GM21526 (cell line): ENCODE results near the gene FRMD4B.
"Not testable (repeated sequence)": the region's sequence is repeated elsewhere in the genome, so short reads cannot be mapped to it uniquely, and the experiment has no call there.

Experiments
- ATAC-seq: cut with Tn5 transposase; IDR thresholded peaks from one replicate; pipeline ENCODE4 v1.9.1; 2021; ENCODE audit warnings: moderate library complexity; ENCODE audit not compliant: unreplicated experiment, low FRiP score

FRMD4B gene

DNA sequence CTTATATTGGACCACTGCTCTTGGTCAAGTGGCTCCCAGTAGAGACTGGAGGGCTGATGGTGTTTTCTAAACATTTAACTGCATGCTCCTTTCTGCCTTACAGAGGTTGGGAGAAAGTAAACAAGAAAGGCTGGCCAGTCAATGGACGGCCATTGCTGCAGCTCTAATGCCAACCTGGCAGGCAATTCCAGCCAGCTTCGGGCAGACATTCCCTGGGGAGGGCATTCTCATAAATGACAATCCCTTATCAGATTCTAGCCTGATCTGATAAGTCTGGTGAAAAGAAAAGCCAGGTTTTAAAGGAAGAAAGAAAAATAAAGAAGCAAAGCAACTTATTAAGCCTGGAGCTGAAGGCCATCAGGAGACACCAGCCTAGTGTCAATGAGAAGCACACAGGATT, 60.7 kb downstream of the FRMD4B start:
- no peak for ATAC-seq

DNA sequence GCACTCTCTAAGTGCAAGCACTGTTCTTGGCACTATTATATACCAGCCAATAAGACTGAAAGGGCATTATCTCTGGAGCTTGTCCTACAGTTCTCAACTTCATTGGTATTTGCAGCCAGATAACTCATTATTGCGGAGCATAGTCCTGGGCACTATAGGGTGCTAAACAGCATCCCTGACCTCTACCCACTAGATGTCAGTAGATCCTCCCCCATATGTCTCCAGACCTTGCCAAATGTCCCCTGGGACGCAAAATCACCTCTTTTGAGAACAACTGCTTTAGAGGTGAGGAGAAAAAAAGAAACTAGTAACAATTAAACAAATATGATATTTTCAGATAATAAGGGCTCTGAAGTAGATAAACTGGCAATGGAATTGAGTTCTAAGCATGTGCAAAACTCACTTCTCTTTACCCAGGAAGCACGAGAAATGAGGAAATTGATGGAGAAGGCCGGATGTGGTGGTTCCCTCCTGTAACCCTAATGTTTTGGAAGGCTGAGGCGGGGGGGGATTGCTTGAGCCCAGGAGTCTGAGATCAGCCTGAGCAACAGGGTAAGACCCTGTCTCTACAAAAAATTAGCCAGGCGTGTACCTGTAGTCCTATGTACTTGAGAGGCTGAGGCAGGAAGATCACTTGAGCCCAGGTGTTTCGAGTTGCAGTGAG, 61.4 kb downstream of the FRMD4B start:
- peak; percentile 51 for ATAC-seq

DNA sequence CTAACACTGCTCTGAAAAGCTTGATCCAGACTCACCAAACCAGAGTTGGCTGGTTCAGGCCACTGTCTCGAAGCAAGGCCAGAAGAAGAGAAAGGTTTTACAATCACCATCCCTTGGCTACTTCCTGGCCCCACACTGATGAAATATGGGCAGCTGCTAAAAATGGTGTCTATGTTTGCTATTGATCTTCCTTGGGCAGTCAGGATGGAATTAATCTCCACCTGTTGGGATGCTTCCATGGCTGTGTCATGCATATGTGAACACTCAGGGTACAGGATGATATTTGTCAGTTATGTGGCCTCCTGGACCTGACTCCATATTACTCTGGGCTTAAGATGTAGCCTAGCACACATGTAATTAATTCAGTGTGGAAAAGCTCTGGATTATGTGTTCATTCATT, 61.9 kb downstream of the FRMD4B start:
- ATAC-seq, result no peak

DNA sequence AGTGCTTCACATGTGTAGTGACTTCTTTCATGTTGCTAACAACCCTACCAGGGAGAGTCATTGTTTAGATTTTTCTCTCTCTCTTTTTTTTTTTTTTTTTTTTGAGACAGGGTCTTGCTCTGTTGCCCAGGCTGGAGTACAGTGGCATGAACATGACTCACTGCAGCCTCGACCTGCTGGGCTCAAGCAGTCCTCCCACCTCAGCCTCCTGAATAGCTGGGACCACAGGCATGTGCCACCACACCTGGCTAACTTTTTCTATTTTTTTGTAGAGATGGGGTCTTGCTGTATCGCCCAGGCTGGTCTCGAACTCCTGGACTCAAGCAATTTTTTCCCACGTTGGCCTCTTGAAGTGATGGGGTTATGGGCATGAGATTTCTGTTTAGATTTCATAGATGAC, 63.4 kb downstream of the FRMD4B start:
- not testable (repeated sequence) for ATAC-seq

DNA sequence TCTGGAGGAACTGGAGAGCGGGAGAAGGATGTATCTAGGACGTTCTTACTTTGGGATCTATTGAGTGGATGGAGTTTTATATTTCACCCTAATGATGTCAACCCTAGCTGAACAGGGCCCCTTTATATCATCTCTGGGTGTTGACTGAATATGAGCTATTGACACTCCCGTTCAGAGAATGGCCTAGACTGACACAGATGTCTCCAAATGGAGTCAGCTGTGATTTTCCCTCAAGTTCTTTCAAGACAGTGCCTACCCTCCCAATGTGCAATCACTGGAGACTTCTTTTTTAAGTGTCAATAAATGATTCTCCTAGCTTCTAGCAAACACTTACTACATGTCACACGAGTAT, 63.8 kb downstream of the FRMD4B start:
- no peak for ATAC-seq

DNA sequence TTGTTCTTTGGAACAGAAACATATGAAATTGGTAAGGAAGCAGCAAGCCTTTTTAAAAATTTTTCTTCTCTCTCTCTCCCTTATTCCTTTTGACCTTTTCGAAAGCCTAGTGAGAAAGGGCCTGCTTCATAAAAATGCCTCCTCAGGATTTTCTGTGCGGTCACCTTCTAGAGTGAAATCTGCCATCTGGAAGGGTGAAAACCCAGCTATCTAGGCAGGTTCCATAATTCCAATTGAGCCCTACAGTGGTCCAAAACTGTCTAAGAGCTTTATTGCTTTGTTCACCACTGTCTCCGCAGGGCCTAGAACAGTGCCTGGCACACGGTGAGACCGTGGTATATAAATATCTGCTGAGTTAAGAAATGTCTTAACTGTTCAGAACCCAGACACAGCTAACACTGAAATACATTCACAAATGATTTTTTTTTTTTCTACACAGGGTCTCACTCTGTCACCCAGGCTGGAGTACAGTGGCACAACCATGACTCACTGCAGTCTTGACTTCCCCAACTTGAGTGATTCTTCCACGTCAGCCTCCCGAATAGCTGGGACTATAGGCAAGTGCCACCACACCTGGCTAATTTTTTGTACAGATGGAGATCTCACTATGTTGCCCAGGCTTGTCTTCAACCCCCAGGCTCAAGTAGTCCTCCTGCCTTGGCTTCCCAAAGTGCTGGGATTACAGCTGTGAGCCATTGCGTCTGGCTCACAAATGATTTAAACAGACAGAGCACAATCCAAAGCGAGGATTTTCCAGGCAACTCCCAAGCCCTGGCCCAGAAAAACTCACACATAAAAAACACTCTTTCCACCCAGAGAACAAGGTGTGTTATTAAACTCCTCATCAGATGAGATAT, 64.4 kb downstream of the FRMD4B start:
- ATAC-seq, result no peak

DNA sequence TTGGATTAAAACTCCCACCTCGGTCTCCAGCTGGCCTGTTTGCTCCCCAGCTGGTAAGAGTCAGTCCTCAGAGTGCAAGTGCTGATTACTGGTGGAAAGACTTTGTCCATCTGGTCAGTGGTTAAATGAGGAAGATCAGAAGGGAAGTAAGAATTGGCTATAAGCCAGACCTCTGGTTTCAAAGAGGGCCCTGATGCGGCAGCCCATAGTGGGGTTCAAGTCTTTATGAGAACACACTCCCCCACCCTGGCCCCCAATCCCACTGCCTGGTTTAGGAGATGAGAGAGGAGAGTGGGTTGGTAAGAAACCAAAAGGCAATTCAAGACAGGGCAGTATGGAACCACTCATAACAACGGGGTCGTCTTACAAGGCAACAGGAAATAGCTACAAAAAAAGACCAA, 65.0 kb downstream of the FRMD4B start:
- ATAC-seq, result no peak

DNA sequence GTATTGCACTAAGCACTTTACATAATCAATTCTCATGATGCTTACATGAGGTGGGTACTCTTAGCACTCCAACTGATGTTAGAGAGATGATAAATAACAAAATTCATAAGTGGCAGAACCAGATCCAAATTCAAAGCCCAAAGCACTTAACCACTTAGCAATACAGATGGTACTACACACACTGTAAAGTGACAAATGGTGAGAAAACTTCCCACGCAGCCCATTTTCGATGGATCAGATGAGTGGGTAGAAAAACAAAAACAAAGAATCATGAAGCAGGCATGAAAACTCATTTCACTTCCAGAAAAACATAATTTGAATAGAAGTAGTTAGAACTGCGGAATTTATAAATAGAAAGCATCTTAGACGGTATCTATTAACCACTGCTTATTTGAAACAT, 66.2 kb downstream of the FRMD4B start:
- no peak for ATAC-seq

DNA sequence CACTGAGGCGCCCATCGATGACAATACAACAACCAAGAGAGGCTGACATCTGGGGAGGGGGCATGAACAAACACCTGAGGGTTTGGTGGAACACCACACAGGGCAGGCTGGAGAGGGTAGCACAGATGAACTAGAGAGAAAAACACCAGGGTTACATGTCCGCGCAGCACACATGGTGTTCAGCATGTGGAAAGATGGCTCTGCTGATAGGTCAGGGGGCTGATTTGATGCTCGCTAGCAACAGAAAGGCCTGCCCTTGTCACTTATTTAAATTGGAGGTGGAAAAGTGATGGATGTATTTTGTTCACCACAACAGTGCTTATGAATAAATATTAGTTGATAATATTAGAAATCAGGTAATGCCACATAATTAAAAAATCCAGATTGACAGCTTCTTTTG, 67.5 kb downstream of the FRMD4B start:
- no peak for ATAC-seq

DNA sequence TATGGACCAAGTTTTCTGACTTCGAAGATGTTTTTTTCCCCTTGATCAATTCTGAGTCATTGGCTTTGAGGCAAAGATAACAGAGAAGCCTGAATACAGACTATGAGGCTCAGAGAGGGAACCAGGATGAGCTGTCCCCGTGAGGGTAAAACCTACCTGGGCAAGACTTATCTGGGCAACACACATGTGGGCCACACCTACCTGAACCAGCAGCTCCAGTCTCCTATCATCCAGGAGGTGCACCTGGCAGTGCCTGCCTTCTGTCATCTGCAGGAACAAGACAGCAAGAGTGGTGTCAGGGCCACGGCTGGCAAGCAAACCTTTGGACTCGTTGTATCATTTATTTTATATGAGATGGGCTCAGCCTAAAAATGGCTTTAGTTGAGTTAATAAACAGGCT, 72.6 kb downstream of the FRMD4B start:
- ATAC-seq, result no peak

DNA sequence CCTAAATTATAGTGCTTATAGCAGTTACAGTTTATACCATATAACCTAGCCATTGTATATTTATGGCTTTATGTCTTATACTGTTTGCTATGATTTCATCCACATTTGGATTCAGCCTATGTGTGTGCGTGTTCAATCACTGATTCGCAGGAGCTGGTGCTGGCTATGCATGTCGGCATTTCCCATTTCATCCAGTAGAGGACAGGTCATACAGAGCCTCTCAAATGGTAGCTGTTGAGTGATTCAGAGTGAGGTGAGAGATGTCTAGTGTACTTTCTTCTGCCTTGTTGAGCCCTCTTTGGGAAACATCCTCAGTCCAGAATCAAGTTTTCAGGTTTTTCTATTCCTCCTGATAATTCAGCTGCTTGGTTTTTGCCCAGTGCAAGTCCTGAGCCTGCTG, 76.1 kb downstream of the FRMD4B start:
- ATAC-seq, result no peak

DNA sequence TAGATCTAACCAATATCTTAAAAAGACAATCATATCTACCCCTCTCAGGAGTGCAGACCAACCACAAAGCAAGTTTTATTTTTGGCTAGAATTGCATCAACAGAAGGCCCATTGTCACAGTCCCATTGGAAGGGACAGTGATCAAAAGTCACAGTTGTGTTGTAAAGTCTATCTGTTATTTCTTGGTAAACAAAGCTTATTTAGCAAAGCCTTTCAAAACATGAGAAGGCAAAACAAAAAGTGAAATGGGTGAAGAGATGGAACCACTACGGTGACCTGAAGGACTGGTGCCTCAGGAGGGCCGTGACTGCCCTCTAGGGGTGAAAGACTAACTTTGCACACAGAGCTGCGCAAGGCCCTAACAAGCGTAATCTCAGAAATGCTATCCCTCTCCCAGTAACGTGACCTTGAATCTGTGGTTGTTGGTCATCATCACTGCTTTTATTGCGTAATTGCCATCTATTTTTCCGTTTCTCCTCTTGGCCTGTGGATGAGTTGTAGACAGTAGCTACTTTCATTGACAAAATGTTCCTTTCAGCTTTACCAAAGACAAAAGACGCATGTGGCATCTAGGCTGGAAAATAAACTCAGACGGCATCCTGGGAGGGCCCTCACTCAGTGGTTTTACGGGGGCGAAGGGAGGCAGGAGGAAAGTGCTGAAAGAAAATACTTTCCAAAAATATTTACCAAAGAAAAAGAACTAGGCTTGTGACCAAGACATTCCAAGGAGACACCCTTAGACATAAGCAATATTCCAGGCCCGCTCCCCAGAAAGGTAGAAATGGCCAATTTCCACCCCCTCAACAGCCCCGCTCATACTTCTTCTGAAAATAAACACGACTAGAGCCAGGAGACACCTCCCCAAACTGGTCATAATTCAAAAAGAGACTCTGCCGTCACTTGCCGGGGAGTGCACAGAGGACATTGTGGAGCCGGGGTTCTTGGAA, 79.4 kb downstream of the FRMD4B start:
- peak; percentile 97 for ATAC-seq

DNA sequence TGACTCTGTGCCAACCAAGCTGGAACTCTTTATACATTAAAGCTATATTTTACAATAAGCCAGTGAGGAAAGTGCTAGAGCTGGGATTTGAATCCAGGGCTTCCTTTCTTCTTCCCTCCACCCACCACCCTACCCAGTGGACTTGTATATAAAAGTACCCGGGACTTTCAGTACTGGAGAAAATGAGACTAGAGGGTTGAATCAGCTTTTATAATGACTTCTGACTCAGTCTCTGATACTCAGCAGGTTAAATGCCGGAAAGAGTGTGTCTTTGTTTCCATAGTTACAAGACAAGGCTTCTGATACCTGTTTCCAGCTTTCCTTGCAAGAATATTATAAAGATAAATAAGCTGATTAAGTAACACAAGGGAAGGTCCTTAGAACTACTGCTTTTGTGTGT, 80.9 kb downstream of the FRMD4B start:
- ATAC-seq, result no peak

DNA sequence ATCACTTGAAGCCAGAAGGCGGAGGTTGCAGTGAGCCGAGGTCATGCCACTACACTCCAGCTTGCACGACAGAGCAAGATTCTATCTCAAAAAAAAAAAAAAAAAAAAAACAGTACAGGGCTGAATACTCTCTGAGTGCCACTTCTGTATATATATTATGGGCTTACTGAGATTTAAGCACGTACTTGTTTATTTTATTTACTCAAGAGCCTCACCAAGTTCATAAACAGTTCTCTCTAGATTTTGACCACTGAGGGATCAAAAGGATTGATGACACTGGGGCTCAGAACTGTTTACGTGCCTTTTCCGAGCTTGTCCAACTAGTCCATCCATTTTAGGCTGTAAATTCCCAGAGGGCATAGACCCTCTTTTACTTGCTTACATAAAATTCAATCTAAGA, 81.5 kb downstream of the FRMD4B start:
- ATAC-seq, result no peak

DNA sequence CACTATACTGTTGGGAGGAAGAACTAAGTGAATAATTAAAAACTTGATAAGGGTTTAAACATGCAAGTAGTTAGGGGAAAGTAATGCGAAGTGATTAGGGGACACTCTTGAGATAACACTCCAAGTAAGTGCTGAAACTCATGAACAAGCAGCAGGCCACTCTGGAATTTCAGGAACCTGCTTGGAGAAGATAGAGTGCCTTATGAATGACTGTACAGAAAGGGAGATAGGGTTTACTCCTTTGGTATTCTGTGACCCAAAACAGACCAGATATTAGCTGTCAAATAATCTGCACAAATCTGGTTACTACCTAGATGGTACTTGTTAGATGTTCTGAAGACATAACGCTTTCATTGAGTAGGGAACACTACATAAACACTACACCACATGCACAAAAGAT, 85.6 kb downstream of the FRMD4B start:
- ATAC-seq, result no peak

DNA sequence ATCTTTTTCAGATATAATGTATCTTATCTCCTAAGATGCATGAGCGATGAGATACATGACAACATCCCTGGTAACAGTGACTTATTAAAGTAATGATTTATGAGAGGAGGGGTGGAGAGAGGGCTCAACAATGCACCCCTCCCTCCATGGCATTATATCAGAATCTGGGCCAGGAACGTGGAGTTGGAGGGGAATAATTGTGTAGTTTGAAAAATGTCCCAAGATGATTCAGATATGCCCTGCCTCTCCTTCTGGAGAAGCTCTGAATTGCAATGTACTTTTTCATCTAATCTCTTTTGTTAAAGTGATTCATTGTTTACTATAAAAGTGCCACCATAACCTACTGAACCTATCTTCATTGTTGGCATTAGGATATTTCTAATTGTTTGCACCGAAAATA, 86.5 kb downstream of the FRMD4B start:
- ATAC-seq, result no peak

DNA sequence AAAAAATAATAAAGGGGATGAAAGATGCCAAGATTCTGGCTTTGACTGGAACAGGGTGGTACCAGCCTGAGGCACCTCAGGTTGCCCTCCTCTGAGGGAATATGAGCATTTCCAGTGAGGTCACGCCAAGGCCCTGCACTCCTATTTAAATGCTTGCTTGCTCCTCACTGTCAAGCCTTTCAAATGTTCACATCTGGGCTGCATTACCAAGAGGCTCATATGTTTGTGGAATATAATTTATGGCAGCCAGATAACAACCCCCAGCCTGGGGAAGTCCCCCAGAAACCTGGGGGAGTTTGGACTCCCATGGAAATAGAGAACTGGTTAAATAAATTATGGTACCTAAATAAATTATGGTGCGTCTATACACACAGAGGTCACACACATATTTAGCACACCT, 88.4 kb downstream of the FRMD4B start:
- ATAC-seq, result no peak

DNA sequence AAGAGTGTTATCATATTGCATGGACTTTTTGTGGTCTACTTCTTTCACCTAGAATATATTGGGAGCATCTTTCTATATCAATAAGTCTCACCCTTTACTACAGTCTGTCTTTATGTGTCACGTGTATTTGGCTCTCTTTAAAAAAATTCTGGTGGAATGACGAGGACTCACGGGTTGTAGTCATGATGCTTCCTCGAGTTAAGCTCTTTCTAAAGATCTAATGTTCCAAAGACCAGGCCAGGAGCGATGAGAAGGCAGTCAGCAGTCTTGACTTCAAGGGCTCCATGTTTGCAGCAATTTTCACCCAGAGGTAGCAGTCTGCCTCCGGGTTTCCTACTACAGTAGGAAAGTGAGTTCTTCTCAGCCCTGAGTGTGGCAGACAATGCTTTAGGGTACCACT, 88.9 kb downstream of the FRMD4B start:
- ATAC-seq, result no peak

DNA sequence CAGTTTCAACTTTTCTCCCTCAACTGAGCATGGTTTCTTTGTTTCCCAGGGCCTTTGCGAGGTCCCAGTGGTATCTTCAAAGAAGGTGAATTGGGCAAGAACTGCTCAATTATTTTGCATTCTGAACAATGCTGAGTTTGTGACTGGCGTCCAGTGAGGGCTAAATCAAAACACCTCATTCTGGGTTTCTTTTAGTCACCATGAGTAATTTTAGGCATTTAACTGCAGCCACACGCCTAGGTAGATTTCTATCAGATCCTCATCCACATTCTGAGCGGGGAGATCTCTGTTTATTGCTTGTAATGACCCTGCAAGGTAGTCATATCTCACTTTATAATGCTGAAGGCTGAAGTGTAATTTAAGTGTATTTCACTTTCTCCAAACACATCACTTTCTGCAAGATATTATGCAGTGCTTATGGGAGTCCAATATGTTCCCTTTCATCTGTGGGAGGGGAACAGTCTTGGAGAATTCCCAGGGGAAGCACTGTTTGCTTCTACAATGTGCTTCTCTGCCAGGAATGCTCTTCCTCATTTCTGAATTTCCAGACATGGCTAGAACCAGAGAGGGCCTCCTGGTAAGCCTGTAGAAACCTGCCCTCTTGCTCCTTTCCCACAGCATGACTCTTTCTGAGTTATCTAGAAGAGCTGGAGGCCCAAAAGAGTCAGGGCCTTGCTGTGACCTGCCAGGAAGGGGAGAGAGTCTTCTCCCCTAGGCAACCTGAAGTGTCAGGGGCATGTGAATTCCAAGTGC, 91.7 kb downstream of the FRMD4B start:
- peak; percentile 61 for ATAC-seq

DNA sequence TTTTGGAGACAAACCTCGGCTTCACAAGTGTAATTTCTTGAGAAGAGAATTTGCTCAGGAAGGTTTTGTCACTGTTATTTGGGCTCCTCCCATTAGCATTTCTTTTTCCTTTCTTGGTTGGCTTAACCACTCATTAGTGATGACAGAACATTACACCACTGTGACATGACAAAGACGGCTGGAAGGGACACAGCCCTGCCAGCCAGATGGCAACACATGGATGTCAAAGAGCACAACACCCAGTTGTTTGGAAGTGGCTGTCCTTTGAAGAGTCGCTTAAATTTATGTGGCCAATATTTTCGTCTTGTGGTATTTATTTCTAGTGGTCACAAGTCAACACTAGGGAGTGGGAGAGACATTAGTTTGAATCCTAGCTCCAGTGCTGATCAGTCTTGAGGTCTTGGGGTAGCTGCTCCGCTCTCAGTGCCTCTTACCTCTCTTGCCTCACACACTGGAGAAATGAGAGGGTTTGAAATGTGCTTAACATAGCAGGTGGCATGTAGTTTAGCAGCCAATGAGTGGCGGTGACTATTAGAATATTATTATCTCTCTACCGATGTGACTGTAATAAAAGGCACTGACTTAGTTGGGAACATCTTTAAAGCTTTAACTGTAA, 92.8 kb downstream of the FRMD4B start:
- ATAC-seq, result no peak
